Caco-2 (cell line): ENCODE results near the gene RORC. TPM values are rescaled to one million over a fixed set of nuclear protein-coding genes. Genes with fewer than 3 reads are reported as not detected.

Experiments
- BruUV-seq: library from RNA; stranded (reverse); fragments of 400-500 nt; replicated peaks from 2 replicates; lab custom pipeline; 2021; lab: Mats Ljungman, UMichigan
- CTCF ChIA-PET: fragments of 300-600 bp; sonication (Branson Sonifier 250); formaldehyde crosslinking; loops from one replicate; lab custom pipeline; 2022; ENCODE audit warnings: antibody characterized with exemption; lab: Charles Lee
- POLR2A ChIA-PET: fragments of 300-600 bp; sonication (Branson Sonifier 250); formaldehyde crosslinking; loops from one replicate; lab custom pipeline; 2022; ENCODE audit warnings: antibody characterized with exemption; lab: Charles Lee
- DNase-seq, 2 experiments: peaks; one replicate each; pipeline versions ENCODE4 v3.0.0 to v3.0.0-alpha.2; 2020 to 2022
- H3K27me3 ChIP-seq: replicated peaks from 2 replicates; pipeline ENCODE4 v1.6.0; 2011; ENCODE audit warnings: low read length; ENCODE audit not compliant: control insufficient read depth, insufficient read depth
- H3K36me3 ChIP-seq: 2 replicates; pipeline ENCODE4 v1.5.1; 2011; ENCODE audit warnings: low read length; ENCODE audit not compliant: control insufficient read depth, insufficient read depth
- H3K4me1 ChIP-seq: fragments of 250-450 bp; sonication (Bioruptor Pico); 2 replicates; pipeline ENCODE4 v1.5.1; 2020; ENCODE audit warnings: mild to moderate bottlenecking
- H3K4me3 ChIP-seq: 2 replicates; pipeline ENCODE4 v1.5.1; 2011; ENCODE audit warnings: low read depth, mild to moderate bottlenecking, control low read depth, low read length
- H3K9me3 ChIP-seq: fragments of 250-450 bp; sonication (Bioruptor Pico); 2 replicates; pipeline ENCODE4 v1.5.1; 2020; ENCODE audit warnings: mild to moderate bottlenecking, moderate library complexity
- H3K27ac Mint-ChIP-seq: one replicate; pipeline ENCODE4 v1.8.0; 2022; ENCODE audit warnings: mixed read lengths; ENCODE audit not compliant: unreplicated experiment
- H3K27me3 Mint-ChIP-seq: one replicate; pipeline ENCODE4 v1.8.0; 2022; ENCODE audit warnings: mixed read lengths; ENCODE audit not compliant: insufficient read depth, unreplicated experiment
- H3K36me3 Mint-ChIP-seq: one replicate; pipeline ENCODE4 v1.8.0; 2022; ENCODE audit warnings: mild to moderate bottlenecking, mixed read lengths; ENCODE audit not compliant: insufficient read depth, unreplicated experiment
- H3K4me1 Mint-ChIP-seq: one replicate; pipeline ENCODE4 v1.8.0; 2022; ENCODE audit warnings: low read depth, mixed read lengths; ENCODE audit not compliant: unreplicated experiment
- H3K4me3 Mint-ChIP-seq: one replicate; pipeline ENCODE4 v1.8.0; 2022; ENCODE audit warnings: mild to moderate bottlenecking, moderate library complexity, mixed read lengths; ENCODE audit not compliant: unreplicated experiment
- H3K9me3 Mint-ChIP-seq: one replicate; pipeline ENCODE4 v1.8.0; 2022; ENCODE audit warnings: mixed read lengths; ENCODE audit not compliant: unreplicated experiment
- intact Hi-C: fragments of 100-400 bp; cut with micrococcal nuclease; formaldehyde crosslinking; loops from one replicate; pipeline ENCODE4 v1.10.0; 2022; ENCODE audit not compliant: unreplicated experiment
- total RNA-seq: library from RNA; stranded (reverse); gene quantifications from 2 replicates; pipeline ENCODE4 v1.2.3, GENCODE V29; 2022
- TF ChIP-seq, protein P1 (sequence below), 2 experiments: fragments of 200-600 bp in 1 of 2; IDR thresholded peaks; 1 replicate in 1 of 2; 2 replicates in 1 of 2; pipeline versions ENCODE4 v1.5.1 to v1.8.0; 2011 to 2022; ENCODE audit warnings: antibody characterized with exemption in 1 of 2, control low read depth in 1 of 2, inconsistent platforms in 1 of 2, low read depth in 1 of 2, low read length in 1 of 2, mild to moderate bottlenecking in 1 of 2, moderate library complexity in 1 of 2; ENCODE audit not compliant: insufficient read depth in 1 of 2, severe bottlenecking in 1 of 2, unreplicated experiment in 1 of 2

Gene RORC
- total RNA-seq, 1 experiment from 2014 or later: not detected

DNA sequence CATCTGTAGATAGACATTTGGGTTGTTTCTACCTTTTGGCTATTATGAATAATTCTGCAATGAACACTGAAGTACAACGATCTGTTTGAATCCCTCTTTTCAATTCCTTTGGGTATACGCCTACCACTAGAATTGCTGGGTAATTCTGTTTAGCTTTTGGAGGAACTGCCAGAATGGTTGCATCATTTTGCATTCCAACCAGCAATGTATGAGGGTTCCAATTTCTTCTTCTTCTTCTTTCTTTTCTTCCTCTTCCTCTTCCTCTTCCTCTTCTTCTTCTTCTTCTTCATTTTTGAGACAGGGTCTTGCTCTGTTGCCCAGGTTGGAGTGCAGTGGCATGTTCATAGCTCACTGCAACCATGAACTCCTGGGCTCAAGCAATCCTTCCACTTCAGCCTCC lies 35.7 kb upstream of the RORC start:
- Histone ChIP-seq H3K4me1 (no peaks in the 10 kb centered on the region), H3K4me3 (no peak overlapping the region), H3K36me3 (no peaks in the 10 kb centered on the region), H3K9me3 (no peaks in the 10 kb centered on the region; the same call in 1 of the 2 replicates), H3K27me3 (no peaks in the 10 kb centered on the region)
- Mint-ChIP-seq H3K9me3 (peaks cover 10% of the 10 kb centered on the region), H3K27ac (no peak overlapping the region), H3K27me3 (peaks cover 2% of the 10 kb centered on the region), H3K36me3 (no peaks in the 10 kb centered on the region), H3K4me1 (no peaks in the 10 kb centered on the region), H3K4me3 (no peak overlapping the region)
- no peak for DNase-seq
- ChIA-PET POLR2A (no interaction called here), CTCF (no interaction called here)
- intact Hi-C loops: no loop called here
- TF ChIP-seq, protein P1, sequence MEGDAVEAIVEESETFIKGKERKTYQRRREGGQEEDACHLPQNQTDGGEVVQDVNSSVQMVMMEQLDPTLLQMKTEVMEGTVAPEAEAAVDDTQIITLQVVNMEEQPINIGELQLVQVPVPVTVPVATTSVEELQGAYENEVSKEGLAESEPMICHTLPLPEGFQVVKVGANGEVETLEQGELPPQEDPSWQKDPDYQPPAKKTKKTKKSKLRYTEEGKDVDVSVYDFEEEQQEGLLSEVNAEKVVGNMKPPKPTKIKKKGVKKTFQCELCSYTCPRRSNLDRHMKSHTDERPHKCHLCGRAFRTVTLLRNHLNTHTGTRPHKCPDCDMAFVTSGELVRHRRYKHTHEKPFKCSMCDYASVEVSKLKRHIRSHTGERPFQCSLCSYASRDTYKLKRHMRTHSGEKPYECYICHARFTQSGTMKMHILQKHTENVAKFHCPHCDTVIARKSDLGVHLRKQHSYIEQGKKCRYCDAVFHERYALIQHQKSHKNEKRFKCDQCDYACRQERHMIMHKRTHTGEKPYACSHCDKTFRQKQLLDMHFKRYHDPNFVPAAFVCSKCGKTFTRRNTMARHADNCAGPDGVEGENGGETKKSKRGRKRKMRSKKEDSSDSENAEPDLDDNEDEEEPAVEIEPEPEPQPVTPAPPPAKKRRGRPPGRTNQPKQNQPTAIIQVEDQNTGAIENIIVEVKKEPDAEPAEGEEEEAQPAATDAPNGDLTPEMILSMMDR (IDR thresholded peaks at IDR 0.05; ENCODE audit: insufficient read depth in 1 of 2, low read depth in 1 of 2, low read length in 1 of 2, severe bottlenecking in 1 of 2, unreplicated experiment in 1 of 2): no peak
- no TSS peak for BruUV-seq

DNA sequence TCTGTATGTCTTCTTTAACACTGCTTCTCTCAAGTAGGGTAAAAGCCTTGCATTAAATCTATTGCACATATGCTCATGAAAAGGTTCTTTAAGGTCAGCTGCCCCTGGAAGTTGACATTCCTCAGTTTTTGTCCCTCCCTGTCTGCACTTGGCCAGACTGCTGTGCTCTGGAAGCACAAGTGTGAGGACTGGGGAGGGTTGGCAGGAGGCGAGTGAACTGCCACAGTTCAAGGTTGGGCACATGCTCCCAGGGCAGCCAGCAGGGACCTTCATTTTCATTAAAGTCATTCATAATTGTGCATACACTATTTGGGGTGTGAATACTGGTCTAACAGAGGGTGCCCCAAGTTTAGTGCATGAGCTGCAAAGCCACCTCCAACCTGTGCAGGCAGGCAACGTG lies 32.8 kb upstream of the RORC start:
- POLR2A ChIA-PET: no interaction called here

DNA sequence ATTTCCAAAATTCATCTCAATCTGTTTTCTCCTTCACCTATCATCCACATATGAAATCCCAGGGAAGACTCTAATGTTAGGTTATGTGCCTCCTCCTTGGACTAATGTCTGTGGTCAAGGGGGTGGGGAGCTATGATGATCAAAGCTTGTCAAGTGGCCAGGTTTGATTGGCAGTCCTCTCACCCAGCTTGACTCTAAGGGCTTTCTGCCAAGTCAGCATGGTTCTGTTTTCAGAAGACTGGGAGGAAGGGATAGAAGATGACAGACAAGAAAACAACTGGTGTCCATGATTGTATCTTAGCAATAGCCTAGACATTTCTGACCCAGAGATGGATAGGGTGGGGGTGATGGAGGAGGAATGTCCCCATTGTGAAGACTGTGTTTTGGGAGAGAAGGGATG lies 31.0 kb upstream of the RORC start:
- intact Hi-C loops: no loop called here
- peaks cover 2% of the 10 kb centered on the region for H3K27me3 Mint-ChIP-seq
- H3K27ac Mint-ChIP-seq: no peak overlapping the region
- CTCF ChIA-PET: no interaction called here
- no peak overlapping the region for H3K4me3 Mint-ChIP-seq
- H3K27me3 ChIP-seq: no peaks in the 10 kb centered on the region
- BruUV-seq: no TSS peak
- H3K4me1 ChIP-seq: no peaks in the 10 kb centered on the region
- peaks cover 7% of the 10 kb centered on the region for H3K9me3 Mint-ChIP-seq
- DNase-seq: no peak
- H3K36me3 Mint-ChIP-seq: no peaks in the 10 kb centered on the region
- no peaks in the 10 kb centered on the region for H3K9me3 ChIP-seq
- no peak overlapping the region for H3K4me3 ChIP-seq
- TF ChIP-seq, protein P1 (IDR thresholded peaks at IDR 0.05; ENCODE audit: insufficient read depth in 1 of 2, low read depth in 1 of 2, low read length in 1 of 2, severe bottlenecking in 1 of 2, unreplicated experiment in 1 of 2): no peak
- POLR2A ChIA-PET: no interaction called here
- H3K4me1 Mint-ChIP-seq: no peaks in the 10 kb centered on the region
- no peaks in the 10 kb centered on the region for H3K36me3 ChIP-seq

More for the DNA sequence above, 32.8 kb upstream of the RORC start:
- Histone ChIP-seq H3K9me3 (no peaks in the 10 kb centered on the region; the same call in 1 of the 2 replicates), H3K27me3 (no peaks in the 10 kb centered on the region), H3K36me3 (no peaks in the 10 kb centered on the region), H3K4me1 (no peaks in the 10 kb centered on the region), H3K4me3 (no peak overlapping the region)
- TF ChIP-seq, protein P1 (IDR thresholded peaks at IDR 0.05; ENCODE audit: insufficient read depth in 1 of 2, low read depth in 1 of 2, low read length in 1 of 2, severe bottlenecking in 1 of 2, unreplicated experiment in 1 of 2): no peak
- peaks cover 10% of the 10 kb centered on the region for H3K9me3 Mint-ChIP-seq
- CTCF ChIA-PET: no interaction called here
- peaks cover 2% of the 10 kb centered on the region for H3K27me3 Mint-ChIP-seq
- no TSS peak for BruUV-seq
- H3K36me3 Mint-ChIP-seq: no peaks in the 10 kb centered on the region
- intact Hi-C loops: no loop called here
- H3K4me1 Mint-ChIP-seq: no peaks in the 10 kb centered on the region
- no peak overlapping the region for H3K4me3 Mint-ChIP-seq
- no peak for DNase-seq
- H3K27ac Mint-ChIP-seq: no peak overlapping the region
